Measurements from ENCODE around the gene APOB. TPM values are rescaled to one million over a fixed set of nuclear protein-coding genes. Genes with fewer than 3 reads are reported as not detected.

Gene APOB
- total RNA-seq, 1 experiment from 2014 or later: 1.5 TPM

DNA sequence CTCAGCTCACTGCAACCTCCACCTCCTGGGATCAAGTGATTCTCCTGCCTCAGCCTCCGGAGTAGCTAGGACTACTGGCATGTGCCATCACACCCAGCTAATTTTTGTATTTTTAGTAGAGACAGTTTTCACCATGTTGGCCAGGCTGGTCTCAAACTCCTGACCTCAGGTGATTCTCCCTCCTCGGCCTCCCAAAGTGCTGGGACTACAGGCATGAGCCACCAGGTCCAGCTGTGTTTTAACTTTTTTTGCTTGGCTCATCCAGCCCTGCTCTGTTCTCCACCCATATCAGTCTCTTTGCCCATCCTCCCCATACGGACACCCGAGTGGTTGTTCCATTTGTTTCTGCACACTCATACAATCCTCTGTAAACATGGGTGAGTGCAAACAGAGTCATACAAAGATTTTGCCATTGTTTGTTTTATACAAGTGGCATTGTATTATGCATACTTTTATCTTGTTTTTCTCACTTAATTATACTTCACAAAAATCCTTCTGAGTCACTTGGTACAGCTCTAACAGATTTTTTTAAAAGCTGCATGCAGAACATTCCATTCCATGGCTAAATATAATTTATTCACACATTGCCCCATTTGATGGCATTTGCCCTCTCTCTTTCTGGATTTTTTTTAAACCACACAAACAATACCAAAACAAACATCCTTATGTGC is 5.3 kb downstream of the APOB start:
- Mint-ChIP-seq H3K9me3 (peaks cover 8% of the 10 kb centered on the region; the same call in 1 of the 2 replicates), H3K27me3 (ENCODE audit: low read depth) (no peaks in the 10 kb centered on the region; the same call in 1 of the 2 replicates), H3K4me1 (0 out of 2 replicates have a peak, but pooled peaks cover 3% of the 10 kb centered on the region), H3K4me3 (no peak overlapping the region), H3K36me3 (no peaks in the 10 kb centered on the region), H3K27ac (no peak overlapping the region)
- ATAC-seq: no peak
- ChIA-PET CTCF (interaction anchor here (0.8 kb wide), 1 partner anchor 377 kb away, joined by 4 read pairs; no protein-coding TSS in a partner anchor), POLR2A (no interaction called here)
- no peak for TF ChIP-seq KAT7 (CRISPR knock-in tag; IDR thresholded peaks at IDR 0.05; ENCODE audit: borderline replicate concordance)
- no peak for TF ChIP-seq FOXJ3 (CRISPR knock-in tag; IDR thresholded peaks at IDR 0.05; ENCODE audit: borderline replicate concordance)
- TF ChIP-seq ZNF317 (CRISPR knock-in tag; IDR thresholded peaks at IDR 0.05; ENCODE audit: borderline replicate concordance, low read depth): no peak
- TF ChIP-seq, protein P1, sequence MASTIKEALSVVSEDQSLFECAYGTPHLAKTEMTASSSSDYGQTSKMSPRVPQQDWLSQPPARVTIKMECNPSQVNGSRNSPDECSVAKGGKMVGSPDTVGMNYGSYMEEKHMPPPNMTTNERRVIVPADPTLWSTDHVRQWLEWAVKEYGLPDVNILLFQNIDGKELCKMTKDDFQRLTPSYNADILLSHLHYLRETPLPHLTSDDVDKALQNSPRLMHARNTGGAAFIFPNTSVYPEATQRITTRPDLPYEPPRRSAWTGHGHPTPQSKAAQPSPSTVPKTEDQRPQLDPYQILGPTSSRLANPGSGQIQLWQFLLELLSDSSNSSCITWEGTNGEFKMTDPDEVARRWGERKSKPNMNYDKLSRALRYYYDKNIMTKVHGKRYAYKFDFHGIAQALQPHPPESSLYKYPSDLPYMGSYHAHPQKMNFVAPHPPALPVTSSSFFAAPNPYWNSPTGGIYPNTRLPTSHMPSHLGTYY (CRISPR knock-in tag; IDR thresholded peaks at IDR 0.05): no peak
- no peak for TF ChIP-seq NR3C1 (CRISPR knock-in tag; conservative IDR thresholded peaks at IDR 0.05; ENCODE audit: low read depth)
- no peak for TF ChIP-seq MXD4 (CRISPR knock-in tag; IDR thresholded peaks at IDR 0.05; ENCODE audit: borderline replicate concordance)
- TF ChIP-seq, protein P2, sequence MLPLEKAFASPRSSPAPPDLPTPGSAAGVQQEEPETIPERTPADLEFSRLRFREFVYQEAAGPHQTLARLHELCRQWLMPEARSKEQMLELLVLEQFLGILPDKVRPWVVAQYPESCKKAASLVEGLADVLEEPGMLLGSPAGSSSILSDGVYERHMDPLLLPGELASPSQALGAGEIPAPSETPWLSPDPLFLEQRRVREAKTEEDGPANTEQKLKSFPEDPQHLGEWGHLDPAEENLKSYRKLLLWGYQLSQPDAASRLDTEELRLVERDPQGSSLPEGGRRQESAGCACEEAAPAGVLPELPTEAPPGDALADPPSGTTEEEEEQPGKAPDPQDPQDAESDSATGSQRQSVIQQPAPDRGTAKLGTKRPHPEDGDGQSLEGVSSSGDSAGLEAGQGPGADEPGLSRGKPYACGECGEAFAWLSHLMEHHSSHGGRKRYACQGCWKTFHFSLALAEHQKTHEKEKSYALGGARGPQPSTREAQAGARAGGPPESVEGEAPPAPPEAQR (CRISPR knock-in tag; IDR thresholded peaks at IDR 0.05): no peak
- no peak for TF ChIP-seq ZNF219 (CRISPR knock-in tag; IDR thresholded peaks at IDR 0.05; ENCODE audit: borderline replicate concordance)
- TF ChIP-seq GABPB1 (CRISPR knock-in tag; IDR thresholded peaks at IDR 0.05): no peak
- TF ChIP-seq, protein P3, sequence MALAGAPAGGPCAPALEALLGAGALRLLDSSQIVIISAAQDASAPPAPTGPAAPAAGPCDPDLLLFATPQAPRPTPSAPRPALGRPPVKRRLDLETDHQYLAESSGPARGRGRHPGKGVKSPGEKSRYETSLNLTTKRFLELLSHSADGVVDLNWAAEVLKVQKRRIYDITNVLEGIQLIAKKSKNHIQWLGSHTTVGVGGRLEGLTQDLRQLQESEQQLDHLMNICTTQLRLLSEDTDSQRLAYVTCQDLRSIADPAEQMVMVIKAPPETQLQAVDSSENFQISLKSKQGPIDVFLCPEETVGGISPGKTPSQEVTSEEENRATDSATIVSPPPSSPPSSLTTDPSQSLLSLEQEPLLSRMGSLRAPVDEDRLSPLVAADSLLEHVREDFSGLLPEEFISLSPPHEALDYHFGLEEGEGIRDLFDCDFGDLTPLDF (CRISPR knock-in tag; IDR thresholded peaks at IDR 0.05): no peak
- TF ChIP-seq SMAD4 (CRISPR knock-in tag; IDR thresholded peaks at IDR 0.05): no peak
- TF ChIP-seq FOXP1 (CRISPR knock-in tag; IDR thresholded peaks at IDR 0.05; ENCODE audit: borderline replicate concordance): no peak
- DNase-seq (ENCODE audit: low spot score): no peak

DNA sequence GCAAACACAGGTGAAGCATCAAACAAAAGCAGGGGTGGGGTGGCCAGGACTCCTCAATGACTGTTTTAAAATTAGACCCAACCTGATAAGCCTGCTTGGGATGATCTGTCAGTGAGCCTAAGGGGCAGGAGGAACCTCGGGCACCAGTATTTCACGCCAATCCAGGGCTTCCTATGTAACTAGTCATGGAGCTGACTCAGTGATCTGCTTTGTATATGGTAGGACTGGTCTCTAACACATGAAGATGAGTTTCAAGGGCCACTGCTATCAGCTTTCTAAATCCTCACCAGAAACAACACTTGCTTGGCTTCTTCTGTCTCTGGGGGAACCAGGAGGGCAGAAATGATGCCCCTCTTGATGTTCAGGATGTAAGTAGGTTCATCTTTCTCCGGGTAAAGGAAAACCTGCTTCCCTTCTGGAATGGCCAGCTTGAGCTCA is 6.2 kb downstream of the APOB start:
- ChIA-PET POLR2A (no interaction called here), CTCF (interaction anchor here (0.8 kb wide), 1 partner anchor 376 kb away, joined by 4 read pairs; no protein-coding TSS in a partner anchor)
- Mint-ChIP-seq H3K27me3 (ENCODE audit: low read depth) (no peaks in the 10 kb centered on the region; the same call in 1 of the 2 replicates), H3K4me3 (no peak overlapping the region), H3K4me1 (0 out of 2 replicates have a peak, but pooled peaks cover 2% of the 10 kb centered on the region), H3K36me3 (no peaks in the 10 kb centered on the region), H3K27ac (no peak overlapping the region), H3K9me3 (peaks cover 8% of the 10 kb centered on the region; the same call in 1 of the 2 replicates)
- TF ChIP-seq ZNF671 (CRISPR knock-in tag; IDR thresholded peaks at IDR 0.05): no peak
- TF ChIP-seq CREB1 (CRISPR knock-in tag; IDR thresholded peaks at IDR 0.05): no peak
- TF ChIP-seq MYBL2 (CRISPR knock-in tag; IDR thresholded peaks at IDR 0.05): no peak
- TF ChIP-seq SMAD3 (CRISPR knock-in tag; IDR thresholded peaks at IDR 0.05; ENCODE audit: borderline replicate concordance): no peak
- TF ChIP-seq, protein P4, sequence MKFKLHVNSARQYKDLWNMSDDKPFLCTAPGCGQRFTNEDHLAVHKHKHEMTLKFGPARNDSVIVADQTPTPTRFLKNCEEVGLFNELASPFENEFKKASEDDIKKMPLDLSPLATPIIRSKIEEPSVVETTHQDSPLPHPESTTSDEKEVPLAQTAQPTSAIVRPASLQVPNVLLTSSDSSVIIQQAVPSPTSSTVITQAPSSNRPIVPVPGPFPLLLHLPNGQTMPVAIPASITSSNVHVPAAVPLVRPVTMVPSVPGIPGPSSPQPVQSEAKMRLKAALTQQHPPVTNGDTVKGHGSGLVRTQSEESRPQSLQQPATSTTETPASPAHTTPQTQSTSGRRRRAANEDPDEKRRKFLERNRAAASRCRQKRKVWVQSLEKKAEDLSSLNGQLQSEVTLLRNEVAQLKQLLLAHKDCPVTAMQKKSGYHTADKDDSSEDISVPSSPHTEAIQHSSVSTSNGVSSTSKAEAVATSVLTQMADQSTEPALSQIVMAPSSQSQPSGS (CRISPR knock-in tag; IDR thresholded peaks at IDR 0.05; ENCODE audit: borderline replicate concordance, low read depth): no peak
- no peak for TF ChIP-seq ZNF263 (CRISPR knock-in tag; IDR thresholded peaks at IDR 0.05; ENCODE audit: low read depth)
- no peak for TF ChIP-seq ZNF219 (CRISPR knock-in tag; IDR thresholded peaks at IDR 0.05; ENCODE audit: borderline replicate concordance)
- no peak for TF ChIP-seq HMGA2 (CRISPR knock-in tag; IDR thresholded peaks at IDR 0.05)
- DNase-seq (ENCODE audit: low spot score) (no peak), ATAC-seq (no peak)
